Measurements from ENCODE around the gene PCSK5.

PCSK5 gene

DNA sequence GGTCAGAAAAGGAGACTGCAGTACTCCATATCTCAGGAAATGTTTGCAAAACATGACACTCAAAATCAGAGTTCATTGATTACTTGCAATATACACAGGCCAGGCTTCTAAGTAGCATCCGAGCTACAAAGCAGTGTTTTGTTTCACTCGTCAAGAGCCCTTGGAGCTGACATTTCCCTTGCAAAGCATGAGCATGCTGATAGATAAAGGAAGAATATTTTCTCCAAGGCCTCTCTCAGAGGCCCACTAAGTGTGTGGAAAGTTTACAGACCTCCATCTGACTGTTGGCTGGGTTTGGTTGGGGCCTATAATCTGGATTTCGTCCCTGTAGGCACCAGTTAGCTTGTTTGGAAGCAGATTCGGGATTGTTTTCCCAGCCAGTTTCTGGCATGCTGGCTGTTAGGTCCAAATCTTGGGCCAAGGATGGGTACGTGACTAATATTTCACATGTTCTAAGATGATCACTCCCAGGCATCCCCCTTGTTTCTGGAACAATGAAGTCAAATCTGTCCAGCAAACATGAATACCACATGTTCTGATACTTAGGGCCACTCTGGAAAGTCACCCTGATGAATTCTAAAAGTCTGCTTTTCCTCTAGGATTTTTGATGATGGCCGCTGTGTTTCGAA, 342.5 kb downstream of the PCSK5 start:
- ATAC-seq: no peak

DNA sequence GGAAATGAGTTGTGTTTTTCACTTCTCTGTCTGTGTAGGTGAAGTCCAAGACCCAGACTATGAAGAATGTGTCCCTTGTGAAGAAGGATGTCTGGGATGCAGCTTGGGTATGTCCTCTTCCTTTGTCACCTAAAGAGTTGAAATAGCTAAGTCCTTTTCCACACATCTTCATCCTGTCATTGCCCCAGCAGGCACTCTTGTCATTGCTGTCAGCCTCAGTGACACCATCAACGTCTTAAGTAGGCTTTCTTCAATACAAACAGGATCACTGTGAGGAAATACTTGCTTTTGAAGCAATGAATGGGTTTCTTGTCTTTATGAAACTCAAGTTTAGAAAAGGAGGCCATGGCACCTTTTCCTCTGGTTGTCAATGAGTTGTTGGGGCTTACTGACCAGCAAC, 350.1 kb downstream of the PCSK5 start:
- Mint-ChIP-seq H3K27ac (no peak overlapping the region), H3K4me1 (no peaks in the 10 kb centered on the region), H3K4me3 (no peak overlapping the region), H3K9me3 (no peaks in the 10 kb centered on the region), H3K27me3 (no peaks in the 10 kb centered on the region)
- no peak for DNase-seq
- ATAC-seq: no peak

More for the DNA sequence above, 342.5 kb downstream of the PCSK5 start:
- no peak for DNase-seq
- no peak overlapping the region for H3K27ac Mint-ChIP-seq
- H3K9me3 Mint-ChIP-seq: no peaks in the 10 kb centered on the region
- H3K4me1 Mint-ChIP-seq: no peaks in the 10 kb centered on the region
- no peak overlapping the region for H3K4me3 Mint-ChIP-seq
- no peaks in the 10 kb centered on the region for H3K27me3 Mint-ChIP-seq

DNA sequence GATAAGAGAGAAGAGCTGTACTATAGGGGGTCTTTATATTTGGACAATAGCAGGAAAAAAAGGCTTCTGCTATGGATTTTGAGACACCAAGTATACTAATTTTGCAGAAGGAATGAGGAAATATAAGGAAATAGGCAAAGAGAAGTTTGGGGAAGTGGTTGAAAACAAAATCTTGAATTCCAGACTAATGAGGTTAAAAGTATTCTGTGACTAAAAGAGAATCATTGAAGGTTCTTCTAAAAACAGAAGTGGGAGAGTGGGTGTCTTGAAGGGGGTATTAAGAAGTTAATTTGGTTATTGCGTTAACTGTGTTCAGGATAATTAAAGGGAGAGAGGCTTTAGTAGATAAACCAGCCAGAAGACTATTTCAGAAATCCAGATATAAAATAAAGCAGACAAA, 355.0 kb downstream of the PCSK5 start:
- Mint-ChIP-seq H3K4me1 (no peaks in the 10 kb centered on the region), H3K9me3 (no peaks in the 10 kb centered on the region), H3K27ac (no peak overlapping the region), H3K27me3 (no peaks in the 10 kb centered on the region), H3K4me3 (no peak overlapping the region)
- no peak for DNase-seq
- ATAC-seq: no peak

DNA sequence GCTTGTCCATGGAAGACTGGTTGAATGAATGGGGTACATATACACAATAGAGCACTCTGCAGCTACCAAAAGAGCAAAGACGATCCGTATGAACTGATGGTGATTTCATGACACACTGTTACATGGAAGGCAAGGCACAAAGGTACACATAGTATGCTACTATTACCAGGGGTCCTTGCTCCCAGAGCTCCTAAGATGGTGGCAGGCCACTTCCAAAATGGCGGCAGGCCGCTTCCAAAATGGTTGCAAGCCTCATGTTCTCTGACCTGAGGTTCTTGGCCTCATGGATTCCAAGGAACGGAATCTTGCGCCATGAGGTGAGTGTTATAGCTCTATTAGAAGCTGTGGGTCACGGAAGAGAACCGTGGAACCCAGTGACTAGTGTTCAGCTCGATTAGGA, 356.2 kb downstream of the PCSK5 start:
- Mint-ChIP-seq H3K4me1 (no peaks in the 10 kb centered on the region), H3K4me3 (no peak overlapping the region), H3K9me3 (no peaks in the 10 kb centered on the region), H3K27me3 (no peaks in the 10 kb centered on the region), H3K27ac (peak overlapping the region in 1 of 2 donors; percentile 66)
- ATAC-seq (no peak), DNase-seq (no peak)

DNA sequence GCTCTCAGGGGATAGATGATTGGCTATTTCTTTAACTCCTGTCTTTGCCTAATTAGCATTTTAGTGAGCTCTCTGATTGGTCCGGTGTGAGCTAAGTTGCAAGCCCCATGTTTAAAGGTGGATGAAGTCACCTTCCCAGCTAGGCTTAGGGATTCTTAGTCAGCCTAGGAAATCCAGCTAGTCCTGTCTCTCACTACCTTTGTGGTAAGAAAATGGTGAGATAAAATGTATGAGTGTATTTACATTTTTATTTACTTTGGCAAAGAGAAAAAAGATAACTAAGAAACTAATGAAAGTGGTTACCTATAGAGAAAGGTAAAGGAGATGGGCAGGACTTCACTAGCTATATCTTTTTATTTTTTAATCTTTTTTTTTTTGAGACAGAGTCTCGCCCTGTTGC, 357.0 kb downstream of the PCSK5 start:
- Mint-ChIP-seq H3K4me3 (no peak overlapping the region), H3K9me3 (no peaks in the 10 kb centered on the region), H3K4me1 (no peaks in the 10 kb centered on the region), H3K27ac (no peak overlapping the region), H3K27me3 (no peaks in the 10 kb centered on the region)
- DNase-seq: no peak
- ATAC-seq: no peak

DNA sequence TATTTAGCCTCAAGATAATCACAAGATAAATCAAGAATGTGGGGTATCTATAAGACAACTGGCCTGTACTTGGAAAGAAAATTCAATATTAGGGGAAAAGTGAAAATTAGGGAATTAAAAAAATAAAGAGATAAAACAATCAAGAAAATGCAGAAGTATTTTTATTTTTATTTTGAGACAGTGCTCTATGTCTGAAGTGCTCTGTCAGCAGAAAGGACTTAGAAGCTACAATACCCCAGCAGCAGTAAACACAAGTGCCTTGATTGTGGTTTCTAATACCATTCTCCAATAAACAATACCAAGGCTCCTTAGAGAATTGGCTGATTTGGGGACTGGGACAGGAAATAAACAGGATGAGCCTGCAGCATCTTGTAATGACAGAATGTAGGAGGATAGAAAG, 358.8 kb downstream of the PCSK5 start:
- DNase-seq: no peak
- ATAC-seq: no peak
- Mint-ChIP-seq H3K27ac (no peak overlapping the region), H3K4me3 (no peak overlapping the region), H3K27me3 (no peaks in the 10 kb centered on the region), H3K4me1 (no peaks in the 10 kb centered on the region), H3K9me3 (no peaks in the 10 kb centered on the region)

DNA sequence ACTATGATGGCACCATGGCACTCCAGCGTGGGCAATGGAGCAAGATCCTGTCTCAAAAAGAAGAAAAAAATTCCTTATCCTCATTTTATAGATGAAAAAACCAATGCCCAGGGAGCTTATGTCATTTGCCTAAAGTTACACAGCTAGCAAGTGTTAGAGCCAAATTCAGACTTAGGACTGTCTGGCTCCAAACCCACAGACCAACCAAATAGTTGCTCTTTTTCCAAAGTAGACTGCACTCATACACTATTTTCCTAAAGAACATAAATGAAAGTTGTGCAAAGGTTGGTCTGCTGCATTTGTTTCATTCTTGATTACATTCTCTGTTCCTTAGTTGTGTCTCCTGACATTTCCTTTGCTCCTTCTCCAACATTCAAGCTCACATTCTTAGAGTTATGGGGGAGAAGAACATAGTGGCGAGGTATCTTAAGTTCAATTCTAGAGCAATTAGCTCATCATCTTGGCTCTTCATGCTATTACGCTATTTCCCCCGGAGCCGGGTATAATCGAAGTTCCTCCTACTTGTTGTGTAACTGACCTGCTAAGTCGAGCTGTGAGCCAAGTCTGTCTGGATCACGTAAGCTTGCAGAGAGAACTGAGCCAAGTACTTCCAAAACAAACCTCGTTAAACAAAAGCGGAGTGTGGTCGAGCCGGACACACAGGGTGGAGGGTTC, 365.4 kb downstream of the PCSK5 start:
- Mint-ChIP-seq H3K27ac (no peak overlapping the region), H3K27me3 (peaks cover 5% of the 10 kb centered on the region), H3K4me1 (no peaks in the 10 kb centered on the region), H3K9me3 (no peaks in the 10 kb centered on the region), H3K4me3 (no peak overlapping the region)
- no peak for ATAC-seq
- DNase-seq: no peak

DNA sequence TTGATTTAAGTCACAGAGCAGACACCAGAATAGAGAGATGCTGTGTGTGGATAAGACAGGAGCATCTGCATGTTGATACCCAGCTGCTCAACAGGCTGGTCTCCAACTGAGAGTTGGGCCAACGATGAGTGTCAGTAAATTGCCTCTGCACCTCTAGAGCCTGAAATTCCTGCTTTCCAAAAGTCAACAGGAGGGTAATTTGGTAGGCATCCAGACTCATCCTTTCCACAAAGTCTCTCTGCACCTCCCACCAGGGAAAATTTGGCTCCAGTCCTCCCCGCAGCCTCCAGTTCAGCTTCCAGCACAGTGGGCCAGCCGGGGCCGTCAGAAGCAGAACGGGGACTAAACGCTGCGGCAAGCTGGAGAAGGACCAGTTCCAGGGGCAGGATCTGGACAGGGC, 366.8 kb downstream of the PCSK5 start:
- H3K27me3 Mint-ChIP-seq: peaks cover 5% of the 10 kb centered on the region
- no peak for ATAC-seq
- no peak overlapping the region for H3K27ac Mint-ChIP-seq
- no peaks in the 10 kb centered on the region for H3K4me1 Mint-ChIP-seq
- H3K9me3 Mint-ChIP-seq: no peaks in the 10 kb centered on the region
- H3K4me3 Mint-ChIP-seq: no peak overlapping the region
- no peak for DNase-seq

DNA sequence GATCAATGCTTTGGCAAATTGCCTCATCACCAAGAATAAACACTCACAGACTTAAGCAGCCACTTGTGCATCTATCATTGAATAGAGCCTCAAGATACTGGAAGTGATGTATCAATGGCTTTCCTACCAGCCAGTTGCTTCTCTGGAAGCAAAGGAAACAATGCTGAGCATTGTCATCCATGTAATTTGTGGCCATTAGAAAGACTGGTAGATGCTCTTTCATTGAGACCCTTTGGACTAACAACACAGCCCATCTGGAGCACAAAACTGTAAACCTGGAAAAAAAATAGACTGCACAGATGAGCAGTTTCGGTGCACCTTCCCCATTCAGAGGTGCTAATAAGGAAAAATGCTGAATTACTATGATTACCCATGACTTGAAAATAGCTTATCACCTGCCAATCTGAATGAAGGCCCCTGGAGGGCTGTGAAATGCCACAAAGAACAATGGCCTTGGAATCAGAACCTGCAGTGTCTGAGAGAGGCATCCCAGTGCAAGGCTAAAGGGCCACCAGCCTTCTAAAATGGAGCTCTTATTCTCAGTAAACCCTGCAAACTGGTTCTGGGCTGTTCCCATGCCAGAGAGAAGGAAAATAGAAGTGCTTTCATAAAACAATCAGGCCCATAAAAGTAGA, 376.3 kb downstream of the PCSK5 start:
- H3K4me1 Mint-ChIP-seq: no peaks in the 10 kb centered on the region
- ATAC-seq (no peak), DNase-seq (no peak)
- peaks cover 0 to 7% of the 10 kb centered on the region in 2 donors for H3K9me3 Mint-ChIP-seq
- H3K27ac Mint-ChIP-seq: no peak overlapping the region
- no peaks in the 10 kb centered on the region for H3K27me3 Mint-ChIP-seq
- no peak overlapping the region for H3K4me3 Mint-ChIP-seq

DNA sequence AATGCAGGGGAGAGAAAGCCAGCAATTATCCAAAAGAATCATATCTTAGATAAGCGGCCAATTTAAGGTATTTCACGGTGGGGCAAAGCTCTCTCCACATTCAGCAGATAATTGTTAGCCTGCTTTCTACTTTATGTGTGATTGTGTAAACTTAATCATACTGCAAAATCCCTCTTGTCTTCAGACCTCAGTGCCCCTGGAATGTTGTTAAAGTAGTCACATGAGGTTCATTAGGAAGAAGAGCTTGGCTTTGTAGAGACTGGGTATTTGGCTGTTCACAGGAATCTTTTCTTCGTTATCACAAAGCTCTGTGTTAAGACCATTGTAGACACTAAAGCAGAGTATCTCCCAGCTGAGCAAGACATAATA, 376.8 kb downstream of the PCSK5 start:
- peaks cover 0 to 7% of the 10 kb centered on the region in 2 donors for H3K9me3 Mint-ChIP-seq
- H3K4me3 Mint-ChIP-seq: no peak overlapping the region
- no peaks in the 10 kb centered on the region for H3K4me1 Mint-ChIP-seq
- no peak overlapping the region for H3K27ac Mint-ChIP-seq
- H3K27me3 Mint-ChIP-seq: no peaks in the 10 kb centered on the region
- DNase-seq (no peak), ATAC-seq (no peak)

DNA sequence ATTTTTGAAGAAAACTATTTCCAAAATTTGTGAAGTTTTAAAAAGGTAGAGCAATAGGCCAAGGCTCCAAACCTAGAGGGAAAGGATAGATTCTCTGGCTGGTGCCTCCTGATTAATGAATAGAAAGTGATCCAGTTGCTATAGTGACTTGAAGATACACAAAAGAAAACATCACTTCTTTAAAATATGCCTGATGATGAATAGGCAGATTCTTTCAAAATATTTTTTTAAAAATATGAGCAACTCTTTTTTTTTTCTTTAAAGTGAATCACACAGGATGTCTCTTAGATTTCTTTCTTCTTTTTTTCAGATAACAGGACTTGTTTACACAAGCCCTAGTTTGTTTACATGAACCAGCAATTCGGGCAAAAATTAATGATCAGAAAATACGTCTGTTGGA, 379.3 kb downstream of the PCSK5 start:
- ATAC-seq (no peak), DNase-seq (no peak)
- H3K9me3 Mint-ChIP-seq: no peaks in the 10 kb centered on the region
- no peaks in the 10 kb centered on the region for H3K27me3 Mint-ChIP-seq
- H3K27ac Mint-ChIP-seq: no peak overlapping the region
- H3K4me3 Mint-ChIP-seq: no peak overlapping the region
- H3K4me1 Mint-ChIP-seq: no peaks in the 10 kb centered on the region

DNA sequence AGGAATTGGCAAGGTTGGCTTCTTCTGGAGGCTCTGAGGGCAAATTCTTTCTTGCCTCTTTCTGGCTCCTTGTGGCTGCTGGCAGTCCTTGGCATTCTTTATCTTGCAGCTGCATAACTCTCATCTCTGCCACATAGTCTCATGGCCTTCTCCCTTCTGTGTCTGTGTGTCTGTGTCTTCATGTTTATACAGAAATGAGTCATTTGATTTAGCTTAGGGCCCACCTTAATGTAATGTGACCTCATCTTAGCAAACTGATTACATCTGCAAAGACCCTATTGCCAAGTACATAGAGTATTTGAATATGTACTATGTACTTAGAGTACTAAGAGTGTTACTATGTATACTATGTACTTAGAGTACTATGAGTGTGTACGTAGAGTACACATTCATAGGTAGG, 381.3 kb downstream of the PCSK5 start:
- no peaks in the 10 kb centered on the region for H3K9me3 Mint-ChIP-seq
- H3K27ac Mint-ChIP-seq: no peak overlapping the region
- no peak for DNase-seq
- no peak overlapping the region for H3K4me3 Mint-ChIP-seq
- no peaks in the 10 kb centered on the region for H3K4me1 Mint-ChIP-seq
- H3K27me3 Mint-ChIP-seq: no peaks in the 10 kb centered on the region
- ATAC-seq: no peak

DNA sequence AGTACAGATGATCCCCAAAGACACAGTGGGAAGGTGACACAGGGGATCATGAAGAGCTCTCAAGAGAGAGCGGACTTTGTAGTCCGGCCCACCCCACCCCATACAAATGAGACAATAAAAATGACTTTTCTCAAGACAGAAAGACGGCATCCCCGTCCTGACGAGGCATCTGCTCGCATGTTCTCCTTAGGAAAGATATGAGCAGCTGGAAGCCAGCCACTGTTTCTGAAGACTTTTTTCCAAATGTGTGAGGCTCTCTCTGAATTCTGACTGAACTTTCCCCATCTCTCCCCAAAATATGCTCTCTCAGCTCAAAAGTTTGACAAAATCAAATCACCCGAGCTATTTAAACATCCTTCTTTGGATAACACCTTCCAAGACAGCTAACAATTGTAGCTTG, 398.6 kb downstream of the PCSK5 start:
- DNase-seq: no peak
- no peak overlapping the region for H3K4me3 Mint-ChIP-seq
- ATAC-seq: no peak
- no peak overlapping the region for H3K27ac Mint-ChIP-seq
- H3K27me3 Mint-ChIP-seq: no peaks in the 10 kb centered on the region
- H3K4me1 Mint-ChIP-seq: peaks cover 11% of the 10 kb centered on the region
- no peaks in the 10 kb centered on the region for H3K9me3 Mint-ChIP-seq

DNA sequence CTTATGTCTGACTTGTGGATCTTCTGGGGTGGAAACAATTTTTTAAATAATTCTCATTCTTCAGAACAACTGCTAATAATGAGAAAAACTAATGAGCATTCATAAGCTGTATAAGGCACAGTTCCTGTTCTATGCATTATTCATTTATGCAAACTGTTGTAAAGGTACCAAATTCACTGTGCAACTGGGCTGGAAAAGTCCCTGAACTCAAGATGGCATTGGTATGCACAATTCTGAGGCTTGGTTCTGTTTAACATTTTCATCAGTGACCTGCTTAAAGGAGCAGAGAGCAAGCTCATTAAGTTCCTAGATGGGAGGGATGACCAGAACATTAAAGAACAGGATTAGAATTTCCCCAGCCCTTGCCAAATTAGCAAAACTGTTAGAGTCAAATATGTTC, 399.2 kb downstream of the PCSK5 start:
- H3K4me1 Mint-ChIP-seq: peaks cover 11% of the 10 kb centered on the region
- DNase-seq (no peak), ATAC-seq (no peak)
- no peaks in the 10 kb centered on the region for H3K9me3 Mint-ChIP-seq
- no peak overlapping the region for H3K27ac Mint-ChIP-seq
- H3K27me3 Mint-ChIP-seq: no peaks in the 10 kb centered on the region
- no peak overlapping the region for H3K4me3 Mint-ChIP-seq

DNA sequence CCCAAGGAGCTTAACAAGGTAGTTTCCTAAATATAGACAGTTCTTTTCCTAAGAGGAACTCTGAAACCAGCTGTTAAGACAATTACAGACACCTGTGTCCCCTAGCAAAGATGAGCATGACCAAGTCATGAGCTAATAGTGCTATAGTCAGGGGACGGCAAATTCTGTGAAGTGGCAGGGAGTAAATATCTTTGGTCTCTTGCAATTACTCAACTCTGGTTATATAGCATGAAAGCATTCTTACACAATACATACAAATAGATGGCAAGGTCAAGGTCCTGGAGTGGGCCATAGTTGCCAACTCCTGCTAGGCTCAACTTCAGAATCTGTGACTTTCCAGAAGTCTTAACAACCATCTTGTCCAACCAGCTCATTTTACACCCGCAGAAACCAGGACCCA, 400.1 kb downstream of the PCSK5 start:
- peaks cover 11% of the 10 kb centered on the region for H3K4me1 Mint-ChIP-seq
- H3K4me3 Mint-ChIP-seq: no peak overlapping the region
- ATAC-seq: no peak
- H3K9me3 Mint-ChIP-seq: no peaks in the 10 kb centered on the region
- no peak overlapping the region for H3K27ac Mint-ChIP-seq
- DNase-seq: no peak
- no peaks in the 10 kb centered on the region for H3K27me3 Mint-ChIP-seq

DNA sequence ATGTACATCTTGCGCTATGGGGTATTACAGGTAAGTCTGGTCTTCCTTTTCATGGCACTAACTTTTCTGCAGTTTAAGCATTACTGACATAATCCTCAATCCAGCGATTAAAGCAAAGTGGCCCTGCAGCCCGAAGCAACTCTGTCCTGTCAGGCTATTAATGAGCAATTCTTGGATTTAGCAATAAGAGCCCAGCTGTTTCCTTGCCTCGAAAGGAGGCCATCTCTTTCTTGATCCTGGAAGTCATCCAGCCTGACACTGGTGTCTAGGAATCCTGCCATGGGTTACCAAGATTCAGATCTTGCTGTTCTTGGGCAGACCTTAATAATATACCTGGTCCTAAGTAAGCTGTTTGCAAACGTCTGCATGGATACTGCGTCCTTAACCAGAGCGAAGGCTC, 401.8 kb downstream of the PCSK5 start:
- no peak overlapping the region for H3K4me3 Mint-ChIP-seq
- no peaks in the 10 kb centered on the region for H3K27me3 Mint-ChIP-seq
- DNase-seq (no peak), ATAC-seq (no peak)
- peaks cover 12% of the 10 kb centered on the region for H3K4me1 Mint-ChIP-seq
- no peaks in the 10 kb centered on the region for H3K9me3 Mint-ChIP-seq
- H3K27ac Mint-ChIP-seq: no peak overlapping the region

DNA sequence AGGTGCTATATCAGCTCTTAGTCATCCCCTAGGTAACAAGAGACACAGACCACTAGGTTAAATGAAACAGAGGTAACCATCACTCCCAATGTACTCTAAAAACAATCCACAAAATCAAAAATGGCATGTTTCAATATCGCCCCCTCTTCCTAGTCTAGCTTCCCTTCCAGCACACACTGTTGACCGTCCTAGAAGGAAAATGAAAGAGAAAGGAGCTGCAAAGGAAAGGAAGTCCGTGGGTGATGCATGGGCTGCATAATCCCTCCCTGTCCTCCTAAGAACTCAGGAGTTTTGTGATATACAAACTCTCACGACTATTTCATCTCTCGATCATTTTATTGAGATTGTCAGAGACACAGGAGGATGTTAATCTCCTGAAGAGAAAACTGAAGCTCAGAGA, 402.2 kb downstream of the PCSK5 start:
- Mint-ChIP-seq H3K9me3 (no peaks in the 10 kb centered on the region), H3K4me3 (no peak overlapping the region), H3K27me3 (no peaks in the 10 kb centered on the region), H3K27ac (no peak overlapping the region), H3K4me1 (peaks cover 16% of the 10 kb centered on the region)
- DNase-seq: no peak
- ATAC-seq: no peak

Measured in stimulated activated naive CD8-positive, alpha-beta T cell treated with anti-CD3 and anti-CD28 coated beads, Interleukin-15, amount 100 ng/mL, for 72 hours (primary cell).